GM10847 (cell line): ENCODE data around the gene SOWAHA.

Experiments
- POLR2A ChIP-seq: IDR thresholded peaks from 2 replicates; pipeline ENCODE4 v1.6.1; 2011; ENCODE audit not compliant: insufficient read length; ENCODE audit errors: extremely low read depth

The SOWAHA gene

DNA sequence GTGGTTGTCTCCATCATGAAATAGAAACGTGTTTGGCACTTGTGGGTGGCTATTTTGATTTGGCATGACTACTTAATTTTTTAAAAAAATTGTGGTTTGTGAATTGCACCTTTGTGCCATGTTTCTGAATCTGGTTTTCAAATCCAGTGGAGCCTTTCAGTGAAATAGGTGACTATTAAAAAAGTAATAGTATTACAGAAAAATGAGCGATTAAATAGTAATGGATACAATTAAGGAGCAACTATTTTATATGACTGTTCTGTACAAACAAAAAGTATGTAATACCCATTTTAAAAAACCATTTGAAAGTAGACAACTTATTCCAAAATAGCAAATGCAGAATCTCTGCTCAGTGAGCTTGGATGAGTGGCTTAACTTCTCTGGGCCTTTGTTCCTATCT is 3.0 kb downstream of the SOWAHA start:
- TF ChIP-seq POLR2A = no peak

DNA sequence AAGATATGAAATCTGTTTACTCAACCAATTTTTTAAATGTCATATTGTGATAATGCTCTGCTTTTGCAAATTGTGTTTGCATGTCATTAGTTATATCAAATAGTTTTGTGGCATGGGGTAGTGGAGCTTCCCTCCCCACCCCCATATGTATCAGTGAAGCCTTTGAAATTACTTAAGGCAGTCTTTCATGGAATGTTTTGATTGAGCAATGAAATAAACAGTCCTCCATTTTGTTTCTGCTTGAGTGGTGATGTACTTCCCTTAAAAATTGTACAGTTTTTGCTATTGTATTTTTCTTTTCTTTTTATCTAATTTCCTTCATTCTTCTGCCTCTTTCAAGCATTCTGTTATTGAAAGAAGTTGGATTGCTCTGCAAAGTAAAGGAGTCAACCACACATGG is 3.5 kb downstream of the SOWAHA start:
- TF ChIP-seq POLR2A = no peak

DNA sequence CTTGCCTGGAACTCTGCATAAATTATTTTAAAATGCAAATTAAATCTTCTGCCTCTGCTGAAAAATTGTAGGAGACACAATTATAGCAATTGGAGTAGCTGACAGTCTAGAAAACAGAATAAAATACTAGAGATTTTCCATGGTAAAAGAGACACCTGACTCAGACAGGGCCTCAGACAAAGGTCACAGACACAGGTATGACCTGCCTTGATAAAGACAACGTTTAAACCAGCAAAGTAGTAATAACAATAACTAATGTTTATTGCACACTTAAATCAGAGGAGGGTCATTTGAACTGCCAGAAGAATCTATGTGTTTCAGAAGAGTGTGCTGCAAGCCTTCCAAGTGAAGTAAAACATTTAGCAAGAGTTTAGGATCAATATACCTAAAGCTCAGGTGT is 3.9 kb downstream of the SOWAHA start:
- TF ChIP-seq POLR2A = no peak

DNA sequence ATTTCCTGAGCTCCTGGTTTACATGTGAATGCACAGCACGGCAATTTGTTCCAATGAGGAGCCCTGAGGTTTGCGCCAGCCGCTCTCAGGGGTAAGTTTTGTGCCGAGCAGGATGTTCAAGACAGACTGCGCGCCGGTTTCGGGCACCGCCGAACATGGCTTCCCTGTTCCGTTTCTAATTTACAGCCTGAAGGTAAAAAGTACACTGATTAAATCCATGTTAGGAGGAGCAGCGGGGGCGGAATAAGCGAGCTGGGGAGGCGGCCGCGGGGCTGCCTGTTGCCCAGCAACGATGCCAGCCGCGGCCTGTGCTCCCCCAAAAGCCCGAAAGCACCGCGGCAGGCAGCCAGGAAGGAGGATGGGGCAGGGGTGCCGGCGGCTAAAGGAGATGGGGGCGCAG is 6.4 kb downstream of the SOWAHA start:
- TF ChIP-seq POLR2A = no peak

DNA sequence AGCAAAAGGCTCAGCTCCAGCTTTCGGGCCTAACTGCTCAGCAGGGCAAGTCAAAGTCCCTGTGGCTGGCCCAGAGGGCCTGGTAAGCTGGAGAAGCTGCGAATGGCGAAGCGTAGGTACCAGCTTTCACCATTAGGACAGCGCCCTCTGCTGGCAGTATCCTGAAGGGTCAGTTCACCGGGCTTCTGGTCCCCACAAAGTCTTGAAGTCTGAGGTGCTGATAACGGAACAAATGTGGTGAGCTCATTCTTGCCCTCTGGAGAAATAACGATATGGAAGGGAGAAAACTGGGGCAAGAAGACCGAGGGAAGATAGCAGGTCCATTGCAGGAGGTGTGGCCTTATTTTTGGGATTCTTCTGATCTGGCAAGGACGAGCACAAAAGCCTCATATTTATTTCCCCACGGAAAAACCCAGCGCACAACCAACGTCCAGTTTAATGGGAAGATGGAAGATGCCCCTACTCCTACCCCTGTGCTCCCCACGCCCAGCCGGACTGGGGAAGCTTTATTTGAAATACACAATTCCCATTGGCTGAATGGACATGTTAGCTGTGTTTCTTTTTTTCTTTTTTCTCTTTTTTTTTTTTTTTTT is 7.2 kb downstream of the SOWAHA start:
- TF ChIP-seq POLR2A = no peak

DNA sequence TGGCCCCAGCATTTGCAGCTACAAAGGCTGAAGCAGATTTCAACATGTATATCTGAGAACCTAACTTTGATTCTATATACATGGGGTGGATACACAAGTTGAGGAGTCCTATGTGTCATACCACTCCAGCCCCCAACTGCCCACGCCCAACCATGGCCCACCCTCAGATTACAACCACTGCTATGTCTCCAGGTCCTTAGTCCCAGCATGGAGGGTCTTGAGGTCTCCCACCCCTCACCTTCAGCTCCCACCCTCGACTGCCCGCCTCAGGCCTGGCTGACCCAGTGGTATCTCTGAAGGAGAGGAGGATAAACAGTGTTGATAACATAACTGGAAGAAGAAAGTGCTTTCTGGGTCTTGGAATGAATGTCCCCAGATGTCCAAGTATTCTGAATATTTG is 8.2 kb downstream of the SOWAHA start:
- no peak for TF ChIP-seq POLR2A

DNA sequence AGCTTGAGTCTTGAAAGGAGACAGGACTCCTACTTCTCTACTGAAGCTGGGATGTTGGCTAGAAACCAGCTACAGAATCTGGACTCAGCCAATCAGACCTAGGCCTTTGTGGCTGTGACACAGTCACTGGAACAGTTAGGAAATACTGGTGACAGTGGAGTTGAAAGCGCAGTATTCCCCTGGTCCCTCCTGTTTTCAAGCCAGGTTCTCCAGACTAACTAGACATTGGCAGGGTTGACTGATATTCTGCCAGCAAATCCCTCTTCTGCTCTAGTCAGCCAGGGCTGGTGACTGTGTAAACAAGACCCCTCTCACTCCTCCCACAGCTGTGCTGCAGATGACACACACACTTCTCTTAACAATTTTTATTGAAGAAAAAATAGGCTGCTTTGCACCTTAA is 8.7 kb downstream of the SOWAHA start:
- TF ChIP-seq POLR2A = no peak

DNA sequence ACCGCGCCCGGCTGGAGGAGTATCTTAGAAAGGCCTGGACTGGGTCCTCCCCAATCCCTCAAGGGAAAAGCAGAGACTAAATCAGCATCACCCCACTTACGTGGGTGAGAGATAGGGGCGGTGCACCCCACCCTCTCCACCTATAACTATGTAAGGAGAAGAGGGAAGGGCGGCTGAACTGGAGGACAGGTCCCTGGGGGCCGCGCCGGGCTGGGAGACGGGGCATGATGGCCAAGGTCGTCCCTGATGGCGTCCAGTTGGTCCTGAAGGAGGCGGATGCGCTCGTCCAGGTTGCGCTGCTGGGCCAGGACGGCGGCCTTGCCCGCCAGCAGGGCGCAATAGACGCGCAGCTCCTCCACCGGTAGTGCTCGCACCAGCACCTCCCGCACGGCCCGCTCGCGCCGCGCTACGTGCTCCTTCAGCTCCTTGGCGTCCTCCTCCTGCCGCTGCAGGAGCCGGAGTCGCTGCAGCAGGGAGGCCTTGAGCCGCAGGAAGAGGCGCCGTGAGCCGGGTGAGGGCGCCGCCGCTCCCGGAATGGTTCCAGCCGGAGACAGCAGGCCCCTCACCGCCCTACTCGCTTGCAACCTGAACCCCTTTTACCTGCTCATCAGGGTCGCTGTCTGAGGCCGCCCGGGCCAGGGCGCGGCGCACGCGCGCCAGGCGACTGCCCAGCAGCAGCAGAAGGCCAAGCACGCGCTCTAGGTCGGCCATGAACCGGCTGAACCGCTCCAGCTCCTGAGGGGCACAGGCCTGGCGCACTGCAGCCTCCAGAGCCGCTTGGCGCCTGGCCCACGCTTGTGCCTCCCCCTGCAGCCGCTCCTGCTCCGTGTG is 9.8 kb downstream of the SOWAHA start:
- no peak for TF ChIP-seq POLR2A

DNA sequence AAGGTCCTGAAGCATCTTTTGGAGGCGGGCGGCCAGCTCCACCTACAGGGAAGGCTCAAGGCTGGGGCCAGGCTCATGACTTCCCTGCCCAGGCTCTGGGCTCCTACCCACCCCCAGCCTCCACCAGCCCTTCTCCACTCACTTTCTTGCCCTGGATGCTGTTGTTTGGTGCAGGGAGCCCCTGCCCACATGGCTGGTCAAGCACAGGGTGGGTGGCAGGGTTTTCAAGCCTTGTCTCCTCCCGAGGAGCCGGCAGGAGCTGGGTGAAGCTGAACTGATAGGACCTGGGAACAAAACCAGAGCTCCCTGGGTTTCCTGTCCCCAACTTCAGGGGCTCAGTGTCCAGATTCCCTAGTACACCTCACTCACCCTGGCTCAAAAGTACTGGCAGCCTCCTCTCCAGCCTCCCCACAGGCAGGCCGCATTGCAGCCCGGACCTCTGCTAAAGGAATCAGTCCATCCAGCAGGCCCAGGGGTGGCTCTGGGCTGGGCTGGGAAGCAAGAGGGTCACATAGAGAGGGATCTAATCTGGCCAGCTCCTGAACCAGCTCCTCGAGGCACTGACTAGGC is 10.5 kb downstream of the SOWAHA start:
- TF ChIP-seq POLR2A = no peak

DNA sequence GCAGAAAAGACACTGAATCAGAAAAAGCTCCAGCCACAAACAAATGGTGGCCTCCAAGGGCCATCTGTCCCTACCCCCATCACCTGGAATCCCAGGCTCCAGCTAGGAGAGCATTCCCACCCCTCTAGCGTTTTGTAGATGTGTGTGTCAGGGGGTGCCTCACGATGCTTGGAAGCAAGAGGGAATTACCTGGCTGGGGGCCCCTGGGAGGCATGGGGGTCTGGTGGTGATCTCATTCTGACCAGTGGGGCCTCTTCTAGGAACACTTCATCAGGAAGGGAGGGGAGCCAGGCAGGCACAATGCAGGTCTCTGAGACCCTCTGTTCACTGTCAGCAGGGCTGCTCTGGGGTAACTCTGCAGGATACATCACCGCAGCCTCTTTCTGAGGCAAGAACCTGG is 11.3 kb downstream of the SOWAHA start:
- TF ChIP-seq POLR2A = no peak

DNA sequence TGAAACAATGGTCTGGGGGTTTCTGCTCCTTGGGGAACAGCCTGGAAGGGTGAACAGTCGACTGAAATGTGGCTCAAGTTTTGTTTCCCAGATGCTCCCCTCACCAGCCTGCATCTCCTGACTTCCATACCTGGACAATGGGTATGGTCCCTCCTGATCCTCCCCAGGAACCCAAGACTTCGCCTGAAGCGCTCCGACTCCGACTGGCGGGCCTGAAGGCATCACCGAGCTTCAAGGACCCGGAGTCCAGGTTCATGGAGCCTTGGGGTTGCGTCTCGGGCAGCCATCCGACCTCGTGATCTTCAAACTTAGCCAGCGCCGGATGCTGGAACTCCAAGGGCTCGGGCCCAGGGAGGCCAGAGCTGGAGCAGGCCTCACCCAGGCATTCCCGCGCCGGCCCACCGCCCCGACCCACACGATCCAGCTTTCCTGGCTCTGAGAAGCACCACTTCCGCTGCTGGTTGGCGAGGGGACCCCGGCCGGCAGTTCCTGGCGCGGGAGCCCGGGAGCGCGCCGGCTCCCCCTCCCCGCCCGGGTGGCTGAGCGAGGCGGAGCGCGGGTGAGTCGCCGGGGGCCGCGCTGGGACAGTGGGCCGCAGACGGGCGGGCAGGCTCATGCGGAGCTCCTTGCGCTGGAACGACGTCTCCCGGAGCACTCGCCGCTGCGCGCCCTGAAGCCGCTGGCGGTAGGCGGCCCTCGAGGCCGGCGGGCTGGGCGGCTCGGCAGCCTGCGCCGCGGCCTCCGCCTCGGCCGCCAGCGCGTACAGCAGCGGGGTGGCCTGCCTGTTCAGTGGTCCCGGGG is 12.1 kb downstream of the SOWAHA start:
- no peak for TF ChIP-seq POLR2A

DNA sequence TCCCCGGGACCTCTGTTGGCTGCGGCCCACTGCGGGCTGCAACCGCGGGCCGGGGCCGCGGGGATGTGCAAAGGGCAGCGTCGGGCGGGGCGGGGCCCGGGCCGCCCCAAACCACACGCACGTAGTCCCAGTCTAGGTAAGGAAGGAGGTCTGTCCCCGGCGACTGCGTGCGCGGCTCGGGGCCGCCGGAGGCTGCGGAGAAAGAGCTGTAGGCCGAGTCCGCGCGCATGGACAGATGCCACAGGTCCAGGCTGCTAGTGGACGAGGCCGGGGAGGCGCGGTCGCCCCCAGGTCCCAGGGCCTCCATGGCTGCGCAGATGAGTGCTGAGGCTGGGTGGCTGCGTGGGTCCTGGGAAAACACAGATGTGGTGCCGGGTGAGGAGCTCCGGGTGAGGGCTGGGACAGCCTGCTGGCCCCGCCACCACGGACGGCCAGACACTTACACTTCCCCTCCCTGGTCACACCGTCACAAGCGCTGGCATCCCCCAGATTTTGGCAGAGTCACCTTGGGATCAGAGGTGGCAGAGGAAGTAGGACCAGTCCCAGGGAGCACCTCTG is 12.8 kb downstream of the SOWAHA start:
- TF ChIP-seq POLR2A = no peak

DNA sequence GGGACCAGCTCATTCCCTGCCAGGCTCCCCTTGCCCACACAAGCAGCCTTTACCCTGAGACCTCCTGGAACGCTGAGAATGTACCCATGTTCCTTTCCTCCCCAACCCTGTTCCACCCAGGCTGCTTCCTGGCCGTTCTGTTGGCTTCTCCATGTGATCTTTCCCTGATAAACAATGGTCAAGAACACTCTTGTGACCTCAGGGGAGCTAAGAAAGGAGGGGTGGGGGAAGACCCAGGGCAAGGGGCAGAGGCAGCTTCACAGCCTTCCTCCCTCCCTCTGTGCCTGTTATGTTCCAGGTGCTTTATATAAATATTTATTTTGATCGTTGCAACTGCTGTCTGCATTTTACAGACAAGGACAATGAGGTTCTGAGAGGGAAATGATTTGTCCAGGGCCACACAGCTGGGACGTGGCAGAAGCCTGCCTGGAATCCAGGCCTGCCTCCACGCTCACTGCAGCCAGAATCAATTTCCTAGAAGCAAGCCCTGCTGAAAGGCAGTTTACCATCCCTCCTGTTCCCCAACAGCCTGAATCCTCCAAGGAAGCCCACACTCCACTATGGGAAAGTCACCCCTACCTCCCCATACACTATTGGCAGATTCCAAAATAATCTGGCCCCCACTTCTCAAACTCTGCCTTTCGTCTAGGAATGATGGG is 13.5 kb downstream of the SOWAHA start:
- TF ChIP-seq POLR2A = no peak

DNA sequence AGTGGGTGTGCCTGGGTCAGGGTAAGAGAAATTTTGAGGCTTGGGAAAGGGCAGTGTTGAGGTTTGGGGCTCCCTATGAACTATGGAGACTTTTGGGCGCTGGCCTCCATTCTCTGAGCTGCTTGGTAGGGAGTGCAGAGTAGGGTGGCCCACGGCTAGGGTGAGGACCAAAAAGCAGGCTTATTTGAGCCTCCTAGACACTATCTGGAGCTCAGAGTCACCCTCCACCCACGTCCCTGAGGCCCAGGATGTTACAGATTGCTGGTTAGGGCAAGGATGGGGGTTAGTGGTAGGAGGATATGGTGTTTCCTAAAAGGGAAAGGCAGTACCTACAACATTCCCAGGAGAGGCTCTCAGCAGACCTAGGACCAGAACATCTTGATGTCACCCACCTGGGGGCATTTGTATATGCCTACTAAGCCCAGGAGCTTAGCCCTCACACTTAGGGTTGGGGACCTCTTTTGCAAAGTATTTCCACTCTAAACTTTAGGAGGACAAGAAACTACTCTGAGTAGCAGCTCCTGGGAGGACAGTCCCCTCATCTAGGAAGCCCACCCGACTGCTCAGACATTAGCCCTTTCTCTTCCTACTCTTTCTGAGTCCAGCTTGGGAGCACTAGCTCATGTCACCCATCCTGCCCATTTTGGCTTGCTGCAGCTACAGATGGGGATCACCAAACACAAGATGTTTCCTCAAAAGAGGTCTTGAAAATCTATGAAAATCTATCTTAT is 15.0 kb downstream of the SOWAHA start:
- TF ChIP-seq POLR2A = no peak
